NB4 (cell line): Measurements from ENCODE around the gene MFSD6.

Experiments used
- DNase-seq: peaks from one replicate; pipeline ENCODE4 v3.0.0; 2010; ENCODE audit warnings: low read depth
- H3K4me3 ChIP-seq: one replicate; pipeline ENCODE4 v1.5.1; 2011; ENCODE audit warnings: mild to moderate bottlenecking, low read depth, low read length, moderate library complexity
- CTCF ChIP-seq: IDR thresholded peaks from one replicate; pipeline ENCODE4 v1.5.1; 2012; ENCODE audit warnings: low read depth, low read length
- MAX ChIP-seq: IDR thresholded peaks from 2 replicates; pipeline ENCODE4 v1.6.1; 2011; ENCODE audit warnings: low read depth, low read length
- MYC ChIP-seq: IDR thresholded peaks from 2 replicates; pipeline ENCODE4 v1.6.1; 2011; ENCODE audit warnings: low read depth, low read length
- POLR2A ChIP-seq: IDR thresholded peaks from 2 replicates; pipeline ENCODE4 v1.6.1; 2011; ENCODE audit warnings: mild to moderate bottlenecking; ENCODE audit not compliant: insufficient read length; ENCODE audit errors: extremely low read depth

The MFSD6 gene

GRCh38 chr2:190500054-190500502, 91.9 kb downstream of the MFSD6 start:
- DNase-seq = no peak
- TF ChIP-seq MAX = no peak
- no peak for TF ChIP-seq CTCF
- no peak for TF ChIP-seq POLR2A
- no peak for TF ChIP-seq MYC
- H3K4me3 ChIP-seq = no peak overlapping the region

- DNase-seq = no peak
- no peak overlapping the region for H3K4me3 ChIP-seq
- TF ChIP-seq POLR2A = no peak
- no peak for TF ChIP-seq MYC
- no peak for TF ChIP-seq MAX
- no peak for TF ChIP-seq CTCF
These were observed 93.1 kb downstream of the MFSD6 start for GRCh38 chr2:190501231-190501630.

GRCh38 chr2:190501702-190502407, 93.7 kb downstream of the MFSD6 start:
- TF ChIP-seq POLR2A (no peak), MYC (no peak), MAX (no peak), CTCF (no peak)
- no peak for DNase-seq
- no peak overlapping the region for H3K4me3 ChIP-seq

- TF ChIP-seq CTCF (no peak), MAX (no peak), MYC (no peak), POLR2A (no peak)
- DNase-seq = no peak
- no peak overlapping the region for H3K4me3 ChIP-seq
These were observed 94.9 kb downstream of the MFSD6 start for GRCh38 chr2:190503088-190503487.

- TF ChIP-seq MYC (no peak), MAX (no peak), POLR2A (no peak), CTCF (no peak)
- H3K4me3 ChIP-seq = no peak overlapping the region
- no peak for DNase-seq
These were observed 96.8 kb downstream of the MFSD6 start for GRCh38 chr2:190504912-190505311.
